GM10847 (cell line): ENCODE data around the gene C4BPB.

Experiments
- POLR2A ChIP-seq: IDR thresholded peaks from 2 replicates; pipeline ENCODE4 v1.6.1; 2011; ENCODE audit not compliant: insufficient read length; ENCODE audit errors: extremely low read depth

Gene C4BPB

DNA sequence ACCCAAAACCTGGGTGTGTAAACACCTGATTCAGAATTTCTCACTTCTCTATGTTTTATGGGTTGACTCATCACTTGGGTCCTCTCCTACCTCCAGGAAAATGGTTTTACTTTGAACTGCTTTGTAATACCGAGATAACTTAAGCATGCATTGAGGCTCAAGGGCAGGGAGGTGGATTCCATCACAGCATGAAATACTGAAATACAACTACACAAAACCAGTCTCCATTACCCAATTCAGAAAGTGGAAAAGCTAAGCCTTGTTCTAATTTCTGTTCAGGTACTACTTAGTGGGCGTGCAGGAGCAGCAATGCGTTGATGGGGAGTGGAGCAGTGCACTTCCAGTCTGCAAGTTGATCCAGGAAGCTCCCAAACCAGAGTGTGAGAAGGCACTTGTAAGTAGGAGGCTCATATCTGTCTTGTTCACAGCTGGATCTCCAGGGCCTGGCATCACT is 9.2 kb downstream of the C4BPB start:
- no peak for TF ChIP-seq POLR2A

DNA sequence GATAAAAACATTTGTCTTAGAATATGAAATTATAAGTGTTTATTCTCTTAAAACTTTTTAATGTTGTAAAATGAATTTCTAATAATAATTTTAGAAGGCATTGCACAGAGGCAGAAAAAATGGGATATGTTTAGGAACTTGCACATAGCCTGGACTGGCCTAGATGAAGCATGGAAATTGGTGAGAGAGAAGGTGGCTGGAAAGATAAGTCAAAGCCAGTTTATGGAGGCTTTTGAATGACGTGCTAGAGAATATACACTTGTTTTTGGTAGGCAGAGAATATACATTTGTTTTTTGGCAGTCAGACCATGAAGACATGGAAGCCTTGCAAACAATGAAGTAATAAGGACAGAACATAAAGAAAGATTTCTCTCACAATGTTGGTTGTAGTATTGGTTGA is 13.1 kb downstream of the C4BPB start:
- no peak for TF ChIP-seq POLR2A

DNA sequence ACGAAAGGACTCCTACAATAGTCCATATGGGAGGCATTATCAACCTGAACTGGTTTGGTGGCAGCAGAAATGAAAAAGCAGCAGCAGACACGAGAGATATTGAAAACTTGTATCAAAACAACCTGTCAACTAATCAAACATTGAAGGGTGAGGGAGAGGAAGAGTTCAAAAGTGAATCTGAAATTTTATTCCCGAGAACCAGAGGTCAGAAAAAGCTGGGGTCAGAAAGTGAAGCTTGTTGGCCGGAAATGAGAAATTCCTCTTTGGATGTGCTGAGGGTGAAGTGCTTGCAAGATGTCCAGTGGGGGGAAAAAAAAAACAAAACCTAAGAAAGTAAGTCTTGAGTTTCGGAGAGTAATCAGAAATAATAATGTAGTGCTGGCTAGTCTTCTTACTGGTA is 13.5 kb downstream of the C4BPB start:
- TF ChIP-seq POLR2A: no peak

DNA sequence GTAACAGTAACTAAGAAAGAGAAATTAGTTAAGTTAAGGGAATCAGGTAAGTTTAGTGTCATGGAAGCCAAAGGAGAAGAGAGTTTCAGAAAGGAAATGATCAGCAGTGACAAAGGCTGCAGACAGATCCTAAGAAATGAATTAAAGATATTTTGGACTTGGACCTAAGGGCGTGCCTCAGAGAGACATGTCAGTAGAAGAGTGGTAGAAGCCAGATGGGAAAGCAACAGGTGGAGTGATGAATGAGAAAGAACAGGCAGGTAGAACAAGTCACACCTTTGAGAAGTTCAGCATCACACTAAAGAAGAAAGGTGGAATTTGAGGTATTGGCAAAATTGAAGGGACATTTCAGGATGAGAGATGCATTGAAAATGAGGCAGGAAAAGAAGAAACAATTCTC is 14.0 kb downstream of the C4BPB start:
- TF ChIP-seq POLR2A: no peak

DNA sequence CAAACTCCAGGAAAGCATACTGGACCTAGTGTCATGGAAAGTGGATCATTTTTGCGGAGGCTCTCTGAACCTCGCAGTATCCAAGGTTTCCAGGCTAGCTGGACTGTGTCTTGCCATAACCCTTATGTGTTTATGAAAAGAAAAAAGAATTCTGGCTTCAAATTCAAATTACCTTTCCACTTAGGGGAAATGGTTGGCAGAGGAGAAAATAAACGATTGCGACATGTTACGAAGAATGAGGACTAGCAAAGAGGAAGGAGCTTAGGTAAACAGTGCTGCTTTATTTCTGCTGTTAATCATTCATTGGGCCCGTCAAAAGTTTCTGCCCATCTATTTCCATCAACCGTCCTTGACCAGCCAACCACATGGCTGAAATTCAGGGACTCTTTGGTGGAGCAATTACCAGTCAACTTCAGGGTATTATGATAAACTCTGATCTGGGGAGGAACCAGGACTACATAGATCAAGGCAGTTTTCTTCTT is 15.3 kb downstream of the C4BPB start, which contains the start of gene C4BPA:
Gene C4BPA (plus strand): TSS at position 342 of the 482 bp plus-strand sequence. CDS start 8,793 bp downstream, outside the sequence.
- no peak for TF ChIP-seq POLR2A

DNA sequence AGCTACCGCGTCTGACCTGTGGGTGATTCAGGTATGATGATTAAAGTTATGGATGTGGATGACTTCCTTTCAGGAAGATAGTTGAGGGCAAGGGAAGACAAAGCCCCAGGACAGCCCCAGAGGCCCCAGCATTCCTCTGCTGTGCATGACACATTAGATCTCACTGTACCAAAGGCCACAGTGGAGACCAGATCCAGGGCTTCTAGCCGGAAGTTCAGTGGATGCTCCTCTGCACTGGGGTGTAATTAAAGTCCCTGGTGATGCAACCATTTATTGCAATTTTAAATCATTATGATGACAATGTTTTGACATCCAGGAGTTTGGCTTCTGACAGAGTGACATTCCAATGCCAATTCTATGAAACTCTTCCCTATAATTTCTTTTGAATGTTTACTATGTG is 20.3 kb downstream of the C4BPB start:
- no peak for TF ChIP-seq POLR2A

DNA sequence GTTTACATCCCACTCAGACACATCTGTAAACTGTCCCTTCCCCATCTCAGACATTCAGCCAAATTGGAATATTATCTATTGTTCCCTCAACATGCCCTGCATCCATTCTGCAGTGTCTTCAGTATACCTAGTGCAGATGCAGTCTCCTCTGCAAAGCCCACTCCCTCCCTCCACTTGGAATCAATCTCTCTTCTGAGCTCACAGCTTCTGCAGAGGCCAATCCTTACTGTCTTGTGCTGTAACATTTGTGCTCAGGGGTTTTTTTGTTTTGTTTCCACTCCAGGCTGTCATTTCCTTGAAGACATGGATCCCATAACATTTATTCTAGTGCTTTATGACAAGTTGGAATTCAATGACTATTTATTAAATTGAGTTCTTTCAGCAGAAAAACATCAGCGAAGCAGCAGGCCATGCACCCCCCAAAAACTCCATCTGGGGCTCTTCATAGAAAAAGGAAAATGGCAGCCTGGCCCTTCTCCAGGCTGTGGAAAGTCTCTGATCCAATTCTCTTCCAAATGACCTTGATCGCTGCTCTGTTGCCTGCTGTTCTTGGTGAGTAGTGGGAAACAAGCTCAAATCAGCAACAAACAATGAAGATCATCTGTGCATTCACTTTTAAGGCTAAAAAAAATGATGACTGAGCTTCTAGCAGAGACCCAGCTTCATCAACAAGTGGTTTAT is 24.1 kb downstream of the C4BPB start:
- no peak for TF ChIP-seq POLR2A

DNA sequence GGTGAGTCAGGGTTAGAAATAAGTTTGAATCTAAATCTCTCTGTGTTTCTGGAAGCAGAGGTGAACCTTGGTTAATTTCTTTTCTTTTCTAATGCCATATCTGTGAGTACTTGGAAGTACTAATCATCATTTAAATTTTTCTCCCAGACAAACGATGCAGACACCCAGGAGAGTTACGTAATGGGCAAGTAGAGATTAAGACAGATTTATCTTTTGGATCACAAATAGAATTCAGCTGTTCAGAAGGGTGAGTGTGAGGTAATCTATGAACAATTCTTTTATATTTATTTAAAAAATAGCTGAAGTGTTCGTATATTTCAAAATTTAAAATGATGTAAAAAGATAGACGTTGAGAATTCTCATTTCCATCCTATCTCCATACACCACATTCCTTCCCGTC is 26.6 kb downstream of the C4BPB start:
- no peak for TF ChIP-seq POLR2A

DNA sequence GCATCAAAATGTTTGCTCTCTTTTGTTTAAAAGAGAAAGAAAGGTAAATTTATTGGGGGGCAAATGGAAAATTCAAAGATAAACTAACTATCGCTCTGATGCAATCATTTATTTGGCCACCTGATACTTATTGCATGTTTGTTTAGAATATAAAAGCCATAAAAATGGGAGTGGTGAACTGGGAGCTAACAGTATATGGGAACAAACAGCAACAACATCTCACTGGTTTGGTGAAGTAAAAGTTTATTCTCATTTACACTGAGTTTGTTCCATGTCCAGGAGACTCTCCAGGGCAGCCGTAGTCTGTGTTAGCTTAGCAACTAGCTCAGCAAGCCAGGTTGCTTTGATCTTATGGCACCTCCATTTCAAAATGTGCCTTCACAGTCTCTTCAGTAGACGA is 35.7 kb downstream of the C4BPB start:
- no peak for TF ChIP-seq POLR2A

DNA sequence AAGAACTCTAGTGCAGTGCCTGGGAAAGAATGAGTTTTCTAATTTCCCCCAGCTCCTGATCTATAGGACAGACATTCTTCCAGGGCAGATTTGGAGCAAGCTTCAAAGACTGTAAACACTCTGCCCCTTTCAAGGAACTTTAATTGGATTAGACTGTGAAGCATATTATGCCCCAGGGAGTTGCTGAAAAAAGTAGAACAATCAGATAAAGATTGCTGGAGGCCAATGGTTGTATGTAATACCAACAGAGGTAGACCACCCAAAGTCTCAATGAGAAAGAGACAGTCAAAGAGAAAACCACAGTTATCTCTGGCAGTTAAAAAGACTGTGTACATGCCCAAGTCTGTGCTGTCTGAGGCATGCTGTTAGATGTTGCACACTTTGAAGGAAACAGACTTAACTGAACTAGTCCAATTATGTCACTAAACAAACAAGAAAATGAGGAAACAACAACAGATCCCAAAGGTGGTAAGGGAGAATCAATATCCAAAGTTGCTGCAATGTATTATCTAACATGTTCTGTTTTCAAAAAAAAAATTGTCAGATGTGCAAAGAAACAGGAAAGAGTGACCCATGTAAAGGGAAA is 39.8 kb downstream of the C4BPB start:
- no peak for TF ChIP-seq POLR2A

DNA sequence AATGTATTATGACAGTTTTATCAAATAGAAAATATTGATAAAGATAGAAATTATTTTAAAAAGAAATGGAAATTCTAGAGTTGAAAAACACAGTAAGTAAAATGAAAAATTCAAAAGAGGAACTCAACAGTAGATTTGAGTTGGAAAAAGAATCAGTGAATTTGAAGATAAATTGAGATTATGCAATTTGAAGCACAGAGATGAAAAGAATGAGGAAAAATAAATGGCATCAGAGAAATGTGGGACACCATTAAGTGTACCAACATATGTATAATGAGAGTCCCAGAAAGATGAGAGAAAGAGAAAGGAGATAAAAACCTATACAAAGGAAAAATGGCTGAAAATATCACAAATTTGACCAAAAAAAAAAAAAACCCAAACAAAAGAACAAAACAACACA is 40.4 kb downstream of the C4BPB start:
- TF ChIP-seq POLR2A: no peak

DNA sequence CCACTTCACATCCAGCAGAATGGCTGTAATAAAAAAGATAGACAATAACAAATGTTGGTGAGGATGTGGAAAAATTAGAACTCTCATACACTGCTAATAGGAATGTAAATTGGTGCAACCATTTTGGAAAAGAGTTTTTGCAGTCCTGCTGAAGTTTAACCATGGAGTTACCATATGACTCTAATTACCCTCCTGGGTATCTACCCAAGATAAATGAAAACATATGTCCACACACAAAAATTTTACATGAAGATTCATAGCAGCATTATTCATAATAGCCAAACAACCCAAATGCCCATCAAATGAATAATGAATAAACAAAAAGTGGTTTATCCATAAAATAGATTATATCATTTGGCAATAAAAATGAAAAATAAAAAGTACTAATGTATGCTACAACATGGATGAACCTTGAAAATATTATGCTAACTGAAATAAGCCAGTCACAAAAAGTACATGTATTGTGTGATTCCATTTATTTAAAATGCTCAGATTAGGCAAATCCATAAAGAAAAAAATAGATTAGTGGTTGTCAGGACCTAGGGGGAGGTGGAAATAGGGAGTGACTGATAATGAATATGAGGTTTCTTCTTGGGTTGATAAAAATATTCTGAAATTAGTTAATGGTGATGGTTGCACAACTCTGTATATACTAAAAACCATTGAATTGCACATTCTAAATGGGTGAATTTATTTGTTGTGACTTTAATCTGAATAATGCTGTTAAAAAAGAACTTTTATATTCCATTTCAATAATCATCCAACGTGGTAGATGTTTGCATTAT is 41.8 kb downstream of the C4BPB start:
- no peak for TF ChIP-seq POLR2A

DNA sequence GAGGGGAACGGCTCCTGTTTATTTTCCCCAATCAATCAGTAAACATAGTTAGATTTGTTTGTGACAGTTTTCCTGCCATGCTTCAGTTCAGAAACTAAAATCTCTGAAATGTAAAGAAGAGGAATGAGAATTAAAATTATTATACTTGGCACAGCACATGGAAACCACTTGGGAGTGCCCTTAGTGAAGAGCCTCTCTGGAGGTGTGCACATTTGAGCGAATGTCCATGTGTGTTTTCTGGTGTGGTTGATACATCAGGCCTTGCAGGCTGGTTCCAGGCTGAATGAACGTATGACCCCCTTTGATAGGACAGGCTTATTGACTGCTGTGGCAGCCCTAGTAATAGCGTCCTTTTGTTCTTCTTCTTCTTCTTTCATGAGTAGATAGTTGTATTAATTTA is 42.5 kb downstream of the C4BPB start:
- TF ChIP-seq POLR2A: no peak

DNA sequence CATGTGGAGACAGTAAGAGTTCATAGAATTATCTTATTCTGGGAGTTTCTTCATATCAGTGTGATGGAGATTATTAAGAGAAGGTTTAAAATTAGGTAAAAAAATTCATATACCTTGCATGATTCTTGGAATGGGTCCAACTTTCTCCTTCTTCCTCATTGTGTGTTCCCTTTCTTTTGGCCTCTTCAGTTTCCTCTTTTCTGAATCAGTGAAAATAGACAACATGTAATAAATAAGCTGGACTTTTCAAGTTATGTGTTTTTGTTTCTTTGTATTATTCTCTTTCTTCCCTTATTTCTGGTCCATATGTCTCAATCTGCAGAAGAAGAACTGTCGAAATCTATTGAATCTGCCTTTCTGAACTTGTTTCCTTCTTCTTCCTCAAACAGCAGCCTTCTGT is 45.9 kb downstream of the C4BPB start:
- TF ChIP-seq POLR2A: no peak

DNA sequence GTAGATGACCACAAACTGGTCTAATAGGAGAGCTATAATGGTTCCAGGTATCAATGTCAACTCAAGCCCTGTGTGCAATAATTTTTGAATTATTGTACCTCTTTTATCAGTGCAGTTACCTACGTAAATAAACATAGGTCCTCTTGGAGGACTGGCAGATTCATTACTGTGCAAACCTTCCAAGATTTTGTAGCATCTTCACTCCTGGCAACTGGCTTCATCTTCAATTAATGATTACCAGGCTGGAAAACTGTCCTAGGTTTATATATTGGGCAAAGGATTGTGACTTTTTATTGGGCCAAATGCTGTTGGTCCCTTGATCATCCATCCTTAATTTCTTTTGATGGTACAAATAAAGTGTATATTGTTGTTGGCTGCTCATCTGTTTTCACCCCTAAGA is 51.0 kb downstream of the C4BPB start:
- TF ChIP-seq POLR2A: no peak

DNA sequence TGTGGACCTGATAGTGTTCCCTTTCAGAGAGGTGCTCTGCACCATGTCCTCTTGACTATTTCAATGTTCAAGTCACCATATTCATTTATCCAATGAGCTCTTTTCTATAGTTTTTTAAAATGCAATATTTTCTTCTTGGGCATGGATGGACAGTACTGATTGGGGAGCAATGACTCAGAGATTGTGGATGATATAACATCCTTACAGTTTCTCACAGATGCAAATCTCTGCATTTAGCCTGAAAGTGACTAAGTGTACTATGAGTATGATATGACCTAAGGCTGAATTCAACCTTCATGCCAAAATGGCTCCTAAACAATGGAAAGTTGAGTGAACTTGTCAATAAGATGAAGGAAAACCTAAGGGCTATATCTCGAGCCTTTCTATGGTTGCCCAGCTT is 51.9 kb downstream of the C4BPB start:
- no peak for TF ChIP-seq POLR2A
